PC-9 (cell line): ENCODE results near the gene FOXP1.

ENCODE experiments used
- EZH2 ChIP-seq: fragments of 200-600 bp; sonication (generic); IDR thresholded peaks from 2 replicates; pipeline ENCODE4 v1.8.0; 2017; ENCODE audit warnings: antibody characterized with exemption, low read depth
- TF ChIP-seq, protein P1 (sequence below): fragments of 200-600 bp; sonication (generic); conservative IDR thresholded peaks from 2 replicates; pipeline ENCODE4 v1.6.1; 2017; ENCODE audit warnings: mixed run types, antibody characterized with exemption, mild to moderate bottlenecking, moderate library complexity

DNA sequence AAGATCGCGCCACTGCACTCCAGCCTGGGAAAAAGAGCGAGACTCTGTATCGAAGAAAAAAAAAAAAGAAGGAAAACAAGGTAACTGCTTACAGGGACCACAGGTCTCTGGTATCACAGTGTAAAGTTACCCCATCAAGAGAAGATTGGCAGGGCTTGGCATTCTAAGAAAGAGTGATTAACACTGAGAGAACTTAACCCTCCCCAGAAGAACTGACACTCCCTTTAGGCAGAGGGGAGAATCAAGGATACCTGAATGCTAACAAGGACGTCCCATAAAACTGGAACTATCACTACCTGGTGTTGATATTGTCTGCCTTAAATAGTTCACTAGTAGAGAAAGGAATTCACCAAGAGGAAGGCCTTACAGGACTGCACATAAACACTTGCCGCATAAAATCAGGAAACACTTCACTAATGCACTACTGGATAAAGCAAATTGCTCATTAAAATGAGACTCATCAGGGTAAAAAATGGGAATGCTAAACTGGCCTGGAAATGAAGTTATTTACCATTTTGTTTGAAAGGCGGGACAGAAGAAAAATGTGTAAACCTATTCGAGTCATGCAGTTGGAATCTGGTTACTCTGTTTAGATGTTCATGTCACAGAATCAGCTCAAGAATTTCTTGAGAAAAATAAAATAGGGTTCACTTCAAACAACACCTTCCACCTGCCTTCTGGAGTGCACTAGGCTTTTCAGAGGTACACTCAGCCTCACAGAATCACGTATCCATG is 121.6 kb downstream of the FOXP1 start:
- TF ChIP-seq, protein P1, sequence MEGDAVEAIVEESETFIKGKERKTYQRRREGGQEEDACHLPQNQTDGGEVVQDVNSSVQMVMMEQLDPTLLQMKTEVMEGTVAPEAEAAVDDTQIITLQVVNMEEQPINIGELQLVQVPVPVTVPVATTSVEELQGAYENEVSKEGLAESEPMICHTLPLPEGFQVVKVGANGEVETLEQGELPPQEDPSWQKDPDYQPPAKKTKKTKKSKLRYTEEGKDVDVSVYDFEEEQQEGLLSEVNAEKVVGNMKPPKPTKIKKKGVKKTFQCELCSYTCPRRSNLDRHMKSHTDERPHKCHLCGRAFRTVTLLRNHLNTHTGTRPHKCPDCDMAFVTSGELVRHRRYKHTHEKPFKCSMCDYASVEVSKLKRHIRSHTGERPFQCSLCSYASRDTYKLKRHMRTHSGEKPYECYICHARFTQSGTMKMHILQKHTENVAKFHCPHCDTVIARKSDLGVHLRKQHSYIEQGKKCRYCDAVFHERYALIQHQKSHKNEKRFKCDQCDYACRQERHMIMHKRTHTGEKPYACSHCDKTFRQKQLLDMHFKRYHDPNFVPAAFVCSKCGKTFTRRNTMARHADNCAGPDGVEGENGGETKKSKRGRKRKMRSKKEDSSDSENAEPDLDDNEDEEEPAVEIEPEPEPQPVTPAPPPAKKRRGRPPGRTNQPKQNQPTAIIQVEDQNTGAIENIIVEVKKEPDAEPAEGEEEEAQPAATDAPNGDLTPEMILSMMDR: no peak
- no peak for TF ChIP-seq EZH2
